ENCODE data around the gene ANKLE1.
"Not testable (repeated sequence)": the region's sequence is repeated elsewhere in the genome, so short reads cannot be mapped to it uniquely, and the experiment has no call there.

ANKLE1 gene

GRCh38 chr19:17246681-17247425 is 34.8 kb upstream of the ANKLE1 start:
- no peak for DNase-seq (ENCODE audit: extremely low read depth in 1 of 2, low read depth in 1 of 2)

- DNase-seq (ENCODE audit: extremely low read depth in 1 of 2, low read depth in 1 of 2): no peak
Observed at GRCh38 chr19:17248011-17248776, 33.5 kb upstream of the ANKLE1 start.

GRCh38 chr19:17249887-17250548 is 31.7 kb upstream of the ANKLE1 start:
- DNase-seq (ENCODE audit: extremely low read depth in 1 of 2, low read depth in 1 of 2): no peak

- DNase-seq (ENCODE audit: extremely low read depth in 1 of 2, low read depth in 1 of 2): no peak
Observed at GRCh38 chr19:17254636-17255035, 27.1 kb upstream of the ANKLE1 start.

- no peak for DNase-seq (ENCODE audit: extremely low read depth in 1 of 2, low read depth in 1 of 2)
Observed at GRCh38 chr19:17255150-17255621, 26.5 kb upstream of the ANKLE1 start.

- DNase-seq (ENCODE audit: extremely low read depth in 1 of 2, low read depth in 1 of 2): no peak
Observed at GRCh38 chr19:17256130-17256529, 25.6 kb upstream of the ANKLE1 start.

- no peak for DNase-seq (ENCODE audit: extremely low read depth in 1 of 2, low read depth in 1 of 2)
Observed at GRCh38 chr19:17259118-17259780, 22.5 kb upstream of the ANKLE1 start.

- DNase-seq (ENCODE audit: extremely low read depth in 1 of 2, low read depth in 1 of 2): no peak
Observed at GRCh38 chr19:17259934-17260333, 21.8 kb upstream of the ANKLE1 start.

- DNase-seq (ENCODE audit: extremely low read depth in 1 of 2, low read depth in 1 of 2): peak; percentile 73 to 82
Observed at GRCh38 chr19:17260842-17261325, 20.8 kb upstream of the ANKLE1 start.

GRCh38 chr19:17262557-17262956 is 19.1 kb upstream of the ANKLE1 start:
- no peak for DNase-seq (ENCODE audit: extremely low read depth in 1 of 2, low read depth in 1 of 2)

GRCh38 chr19:17263712-17264640 is 17.7 kb upstream of the ANKLE1 start:
- DNase-seq (ENCODE audit: extremely low read depth in 1 of 2, low read depth in 1 of 2): no peak

GRCh38 chr19:17264641-17264979 is 17.1 kb upstream of the ANKLE1 start, which contains the start of gene USHBP1:
USHBP1 (minus strand) TSS chr19:17264745; CDS start chr19:17264299, 446 bp downstream.
- no peak for DNase-seq (ENCODE audit: extremely low read depth in 1 of 2, low read depth in 1 of 2)

GRCh38 chr19:17266026-17266425 is 15.7 kb upstream of the ANKLE1 start:
- DNase-seq (ENCODE audit: extremely low read depth in 1 of 2, low read depth in 1 of 2): no peak

- no peak for DNase-seq (ENCODE audit: extremely low read depth in 1 of 2, low read depth in 1 of 2)
Observed at GRCh38 chr19:17266589-17266974, 15.1 kb upstream of the ANKLE1 start.

GRCh38 chr19:17266975-17267788 is 14.5 kb upstream of the ANKLE1 start, which contains the start of gene BABAM1:
BABAM1 (plus strand) TSS chr19:17267443; CDS start chr19:17268807, 1,364 bp downstream.
- DNase-seq (ENCODE audit: extremely low read depth in 1 of 2, low read depth in 1 of 2): peak; percentile 78 to 87

GRCh38 chr19:17268754-17269153 is 12.9 kb upstream of the ANKLE1 start:
- no peak for DNase-seq (ENCODE audit: extremely low read depth in 1 of 2, low read depth in 1 of 2)

- DNase-seq (ENCODE audit: extremely low read depth in 1 of 2, low read depth in 1 of 2): not testable (repeated sequence)
Observed at GRCh38 chr19:17274892-17275291, 6.8 kb upstream of the ANKLE1 start.

GRCh38 chr19:17275441-17276175 is 6.1 kb upstream of the ANKLE1 start:
- no peak for DNase-seq (ENCODE audit: extremely low read depth in 1 of 2, low read depth in 1 of 2)

Data from activated CD8-positive, alpha-beta memory T cell treated with anti-CD3 and anti-CD28 coated beads for 1 hour (primary cell).